Transverse colon (tissue), 4 donors: ENCODE results near the gene NCOA4.
"Not testable (repeated sequence)": the region's sequence is repeated elsewhere in the genome, so short reads cannot be mapped to it uniquely, and the experiment has no call there.

Source experiments
- CTCF ChIP-seq, 5 experiments: fragments of 200-600 bp in 3 of 5; fragments of 450-650 bp in 2 of 5; sonication (generic) in 3 of 5; IDR thresholded peaks; 1 replicate in 2 of 5; 2 replicates in 3 of 5; pipeline ENCODE4 v1.5.1; 2016 to 2017; ENCODE audit warnings: antibody characterized with exemption in 5 of 5, inconsistent platforms in 3 of 5, mild to moderate bottlenecking in 2 of 5, moderate library complexity in 1 of 5
- POLR2A ChIP-seq: fragments of 450-650 bp; IDR thresholded peaks from one replicate; pipeline ENCODE4 v1.6.1; 2016; ENCODE audit warnings: antibody characterized with exemption, mild to moderate bottlenecking, moderate library complexity
- POLR2AphosphoS5 ChIP-seq, 3 donors: sonication (generic); formaldehyde crosslinking; IDR thresholded peaks; one replicate each; pipeline ENCODE4 v1.6.1; 2016; ENCODE audit warnings: antibody characterized with exemption in 3 of 3

- not testable (repeated sequence) for TF ChIP-seq CTCF (IDR thresholded peaks at IDR 0.05); POLR2AphosphoS5 (IDR thresholded peaks at IDR 0.05); POLR2A
Observed at GRCh38 chr10:45972813-45973169, 57.6 kb downstream of the NCOA4 start.
